ENCODE data around the gene GALNT12. TPM values are rescaled to one million over a fixed set of nuclear protein-coding genes. Genes with fewer than 3 reads are reported as not detected.

GALNT12 gene
- total and polyA plus RNA-seq, 2 donors (not counting 1 experiment from before 2014, with no cell fraction given), result 3.2 to 4.5 TPM

DNA sequence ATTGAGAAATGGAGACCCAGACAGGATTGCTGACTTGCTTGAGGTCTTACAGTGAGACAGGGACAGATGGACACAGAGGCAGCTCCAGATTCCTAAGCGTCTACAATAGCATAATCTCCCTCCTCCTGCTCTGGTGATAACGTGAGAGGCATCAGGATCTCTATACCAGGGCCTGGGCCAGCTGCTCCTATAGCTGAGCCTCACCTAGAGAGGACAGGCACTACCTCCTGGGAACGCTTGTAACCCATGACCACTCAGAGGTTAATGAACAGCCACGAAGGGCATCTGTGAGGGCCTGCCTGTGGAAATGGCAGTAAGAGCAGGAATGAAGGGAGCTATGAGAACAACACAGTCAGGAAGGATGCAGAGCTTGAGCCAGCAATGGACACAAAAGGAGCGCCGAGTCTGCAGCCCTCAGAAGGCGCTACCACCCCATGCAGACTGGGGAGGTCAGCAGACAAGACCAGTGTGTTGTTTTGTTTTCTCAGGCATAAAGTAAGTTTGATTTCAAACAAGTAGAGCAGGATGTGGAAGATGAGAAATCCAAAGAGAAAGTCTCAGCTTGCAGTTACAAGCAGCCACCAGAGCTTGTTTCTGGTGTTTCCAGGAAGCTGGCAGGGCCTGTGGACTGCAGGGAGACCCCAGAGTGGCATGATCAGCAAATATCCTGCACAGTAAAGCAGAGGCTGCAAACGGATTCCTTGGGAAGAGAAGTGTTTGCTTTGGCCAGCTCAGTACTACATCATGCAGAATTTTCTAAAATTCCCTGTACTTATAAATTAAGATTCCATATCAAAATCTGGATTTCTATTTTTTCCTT is 28.5 kb upstream of the GALNT12 start:
- intact Hi-C loops (cut with micrococcal nuclease), result no loop called here
- 92% methylated on average over 7 of the region's 8 CpGs for WGBS (ENCODE audit: insufficient coverage)
- Histone ChIP-seq H3K79me2 (ENCODE audit: control insufficient read depth, insufficient read depth, low read length) (no peaks in the 10 kb centered on the region), H2AFZ (ENCODE audit: insufficient read depth, low read depth, low read length, poor library complexity, severe bottlenecking) (no peak overlapping the region), H3K9ac (ENCODE audit: low read length) (no peak overlapping the region), H3K4me2 (replicated peaks; ENCODE audit: low read depth, low read length, poor library complexity, severe bottlenecking) (no peak overlapping the region), H3K9me3 (ENCODE audit: control extremely low read depth in 1 of 3, control insufficient read depth in 2 of 3, insufficient read depth in 1 of 3, low read length in 2 of 3) (no peaks in the 10 kb centered on the region), H3K4me3 (ENCODE audit: control extremely low read depth in 1 of 5, extremely low read depth in 1 of 5, insufficient read depth in 1 of 5, low read depth in 2 of 5, low read length in 4 of 5) (no peak overlapping the region), H3K27me3 (replicated peaks in 1 of 4; ENCODE audit: control extremely low read depth in 1 of 4, control insufficient read depth in 3 of 4, insufficient read depth in 4 of 4, low read length in 3 of 4) (no peaks in the 10 kb centered on the region), H3K36me3 (replicated peaks in 1 of 2; ENCODE audit: control extremely low read depth in 1 of 2, control insufficient read depth in 1 of 2, extremely low read depth in 1 of 2, insufficient read depth in 2 of 2, low read length in 1 of 2) (peaks cover 0 to 12% of the 10 kb centered on the region in 2 experiments), H4K20me1 (ENCODE audit: control insufficient read depth, insufficient read depth, low read length, poor library complexity, severe bottlenecking) (no peaks in the 10 kb centered on the region), H3K4me1 (ENCODE audit: control insufficient read depth in 2 of 2, insufficient read depth in 2 of 2, low read length in 2 of 2) (no peaks in the 10 kb centered on the region), H3K27ac (ENCODE audit: low read length in 2 of 2) (no peak overlapping the region)
- TF ChIP-seq, protein P1, sequence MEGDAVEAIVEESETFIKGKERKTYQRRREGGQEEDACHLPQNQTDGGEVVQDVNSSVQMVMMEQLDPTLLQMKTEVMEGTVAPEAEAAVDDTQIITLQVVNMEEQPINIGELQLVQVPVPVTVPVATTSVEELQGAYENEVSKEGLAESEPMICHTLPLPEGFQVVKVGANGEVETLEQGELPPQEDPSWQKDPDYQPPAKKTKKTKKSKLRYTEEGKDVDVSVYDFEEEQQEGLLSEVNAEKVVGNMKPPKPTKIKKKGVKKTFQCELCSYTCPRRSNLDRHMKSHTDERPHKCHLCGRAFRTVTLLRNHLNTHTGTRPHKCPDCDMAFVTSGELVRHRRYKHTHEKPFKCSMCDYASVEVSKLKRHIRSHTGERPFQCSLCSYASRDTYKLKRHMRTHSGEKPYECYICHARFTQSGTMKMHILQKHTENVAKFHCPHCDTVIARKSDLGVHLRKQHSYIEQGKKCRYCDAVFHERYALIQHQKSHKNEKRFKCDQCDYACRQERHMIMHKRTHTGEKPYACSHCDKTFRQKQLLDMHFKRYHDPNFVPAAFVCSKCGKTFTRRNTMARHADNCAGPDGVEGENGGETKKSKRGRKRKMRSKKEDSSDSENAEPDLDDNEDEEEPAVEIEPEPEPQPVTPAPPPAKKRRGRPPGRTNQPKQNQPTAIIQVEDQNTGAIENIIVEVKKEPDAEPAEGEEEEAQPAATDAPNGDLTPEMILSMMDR (IDR thresholded peaks at IDR 0.05), result no peak
- TF ChIP-seq EZH2 (IDR thresholded peaks at IDR 0.05; ENCODE audit: borderline replicate concordance, insufficient read depth, low read depth, low read length, poor library complexity, severe bottlenecking), result no peak
- Mint-ChIP-seq H3K27ac (no peak overlapping the region), H3K4me3 (no peak overlapping the region), H3K27me3 (no peaks in the 10 kb centered on the region), H3K9me3 (ENCODE audit: insufficient read depth) (no peaks in the 10 kb centered on the region), H3K4me1 (no peaks in the 10 kb centered on the region)
- ATAC-seq (ENCODE audit: low read depth) (no peak), DNase-seq (no peak)
- ChIA-PET CTCF (interaction anchor here (1.3 to 7.7 kb wide), 3 partner anchors 13 to 464 kb away, joined by 4 to 46 read pairs (median 6); no protein-coding TSS in a partner anchor), POLR2A (no interaction called here)

DNA sequence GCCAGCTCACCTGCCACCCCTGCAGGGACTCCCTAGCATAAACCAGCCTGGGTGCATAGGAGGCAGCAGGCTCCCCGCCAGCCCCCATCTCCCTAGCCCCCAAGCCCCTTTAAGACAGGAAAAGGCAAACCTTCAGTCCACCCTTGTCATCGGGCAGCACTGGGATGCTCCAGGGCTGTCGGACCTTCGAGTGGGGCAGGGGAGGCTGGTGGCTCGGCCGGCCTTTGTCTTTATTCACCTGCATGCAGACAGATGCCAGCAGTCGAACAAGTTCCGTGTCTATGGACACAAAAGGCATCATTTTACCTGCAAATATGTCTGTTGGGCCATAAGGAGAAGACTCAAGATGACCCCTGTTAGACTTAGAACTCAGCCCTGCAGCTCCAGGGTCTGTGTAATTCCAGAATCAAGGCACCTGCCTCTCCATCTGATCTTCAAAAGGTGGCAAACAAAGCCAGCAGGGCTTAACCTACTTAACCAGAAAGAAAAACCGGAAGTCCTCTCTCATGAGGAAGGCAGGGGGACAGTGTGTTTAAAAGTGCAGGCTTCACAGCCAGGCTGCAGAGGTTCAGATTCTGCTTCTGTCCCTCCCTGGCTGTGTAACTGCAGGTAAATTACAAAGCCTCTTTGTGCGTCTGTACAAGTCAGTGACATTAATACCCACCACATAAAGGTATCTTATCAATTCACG is 27.3 kb upstream of the GALNT12 start:
- Histone ChIP-seq H2AFZ (ENCODE audit: insufficient read depth, low read depth, low read length, poor library complexity, severe bottlenecking) (no peak overlapping the region), H3K9ac (ENCODE audit: low read length) (no peak overlapping the region), H3K9me3 (ENCODE audit: control extremely low read depth in 1 of 3, control insufficient read depth in 2 of 3, insufficient read depth in 1 of 3, low read length in 2 of 3) (no peaks in the 10 kb centered on the region), H3K4me1 (ENCODE audit: control insufficient read depth in 2 of 2, insufficient read depth in 2 of 2, low read length in 2 of 2) (no peaks in the 10 kb centered on the region), H4K20me1 (ENCODE audit: control insufficient read depth, insufficient read depth, low read length, poor library complexity, severe bottlenecking) (no peaks in the 10 kb centered on the region), H3K36me3 (replicated peaks in 1 of 2; ENCODE audit: control extremely low read depth in 1 of 2, control insufficient read depth in 1 of 2, extremely low read depth in 1 of 2, insufficient read depth in 2 of 2, low read length in 1 of 2) (peaks cover 0 to 12% of the 10 kb centered on the region in 2 experiments), H3K79me2 (ENCODE audit: control insufficient read depth, insufficient read depth, low read length) (no peaks in the 10 kb centered on the region), H3K4me3 (ENCODE audit: control extremely low read depth in 1 of 5, extremely low read depth in 1 of 5, insufficient read depth in 1 of 5, low read depth in 2 of 5, low read length in 4 of 5) (no peak overlapping the region), H3K27ac (ENCODE audit: low read length in 2 of 2) (no peak overlapping the region), H3K27me3 (replicated peaks in 1 of 4; ENCODE audit: control extremely low read depth in 1 of 4, control insufficient read depth in 3 of 4, insufficient read depth in 4 of 4, low read length in 3 of 4) (no peaks in the 10 kb centered on the region), H3K4me2 (replicated peaks; ENCODE audit: low read depth, low read length, poor library complexity, severe bottlenecking) (no peak overlapping the region)
- POLR2A ChIA-PET, result no interaction called here
- CTCF ChIA-PET, result no interaction called here
- no peak for ATAC-seq (ENCODE audit: low read depth)
- no peak overlapping the region for H3K27ac Mint-ChIP-seq
- no peaks in the 10 kb centered on the region for H3K4me1 Mint-ChIP-seq
- H3K27me3 Mint-ChIP-seq, result no peaks in the 10 kb centered on the region
- no peak overlapping the region for H3K4me3 Mint-ChIP-seq
- 98% methylated on average over 9 of the region's 11 CpGs for WGBS (ENCODE audit: insufficient coverage)
- DNase-seq, result no peak
- no peaks in the 10 kb centered on the region for H3K9me3 Mint-ChIP-seq (ENCODE audit: insufficient read depth)
- TF ChIP-seq, protein P1 (IDR thresholded peaks at IDR 0.05), result no peak
- TF ChIP-seq EZH2 (IDR thresholded peaks at IDR 0.05; ENCODE audit: borderline replicate concordance, insufficient read depth, low read depth, low read length, poor library complexity, severe bottlenecking), result no peak
- intact Hi-C loops (cut with micrococcal nuclease), result no loop called here
